GM19324 (cell line): ENCODE data around the gene MLNR.
A peak's percentile ranks its signal among the peaks of the same experiment; 100 is the strongest.

Source experiments
- ATAC-seq: cut with Tn5 transposase; IDR thresholded peaks from one replicate; pipeline ENCODE4 v1.9.1; 2021; ENCODE audit warnings: mild to moderate bottlenecking, moderate library complexity; ENCODE audit not compliant: unreplicated experiment, low FRiP score

The MLNR gene

DNA sequence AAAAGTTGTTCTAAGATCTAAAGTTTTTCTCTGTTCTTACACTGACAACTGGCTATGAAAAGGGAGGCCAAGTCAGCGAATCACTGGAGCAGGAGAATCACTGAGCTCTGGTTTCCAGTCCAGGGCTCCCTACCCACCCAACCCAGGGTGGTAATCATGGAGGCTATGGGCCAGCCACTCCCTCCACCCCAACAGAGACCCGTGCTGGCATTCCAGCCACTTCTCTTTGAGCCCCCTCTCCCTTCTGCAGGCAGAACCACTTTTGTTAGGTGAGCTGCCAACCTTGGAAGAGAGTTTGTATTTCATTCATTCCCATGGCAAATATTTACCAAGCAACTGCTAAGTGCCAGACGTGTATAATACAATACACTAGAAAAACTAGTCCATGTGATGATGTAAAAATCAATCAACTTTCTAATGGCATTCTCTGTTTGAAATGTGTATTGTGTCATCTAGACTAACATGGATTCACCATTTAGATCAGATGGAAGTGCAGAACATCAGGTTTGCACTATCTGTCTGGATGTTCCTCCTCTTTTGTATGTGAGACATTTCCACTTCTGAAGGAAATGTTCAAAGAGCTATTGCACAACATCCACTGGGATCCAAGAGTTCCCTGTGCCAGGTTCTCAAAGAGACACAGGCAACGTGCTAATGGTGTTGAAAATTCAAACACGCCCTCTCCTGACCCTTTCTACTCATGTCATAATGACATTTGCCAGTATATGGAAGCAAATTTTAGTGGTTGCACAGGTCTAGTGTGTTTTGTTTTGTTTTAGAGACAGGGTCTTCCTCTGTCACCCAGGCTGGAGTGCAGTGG lies 5.3 kb downstream of the MLNR start:
- no peak for ATAC-seq

- ATAC-seq, result no peak
Measured at GRCh38 chr13:49226613-49227012, 6.5 kb downstream of the MLNR start.

- ATAC-seq, result no peak
Measured at GRCh38 chr13:49234741-49235140, 14.6 kb downstream of the MLNR start.

DNA sequence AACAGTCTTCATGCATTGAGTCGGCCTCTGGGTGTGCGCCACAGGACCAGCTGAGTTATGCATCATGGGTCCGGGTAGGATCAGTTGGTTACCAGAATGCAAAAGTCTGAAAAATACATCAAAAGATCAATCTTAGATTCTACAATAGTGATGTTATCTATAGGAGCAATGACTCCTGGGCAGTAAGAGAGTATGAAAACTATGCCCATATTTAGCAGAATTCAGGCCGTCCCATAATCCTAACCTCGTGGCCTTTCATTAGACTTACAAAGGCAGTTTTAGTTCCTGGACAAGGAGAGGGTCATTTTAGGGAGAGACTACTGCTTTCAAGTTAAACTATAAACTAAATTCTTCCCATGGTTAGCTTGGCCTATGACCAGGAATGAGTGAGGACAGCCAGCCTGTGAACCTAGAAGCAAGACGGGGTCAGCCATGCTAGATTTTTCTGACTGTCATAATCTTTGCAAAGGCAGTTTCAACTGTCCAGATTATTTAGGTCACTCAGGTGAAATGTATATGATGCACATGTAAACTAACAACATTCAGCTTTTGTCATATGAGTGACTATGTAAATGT lies 15.8 kb downstream of the MLNR start:
- no peak for ATAC-seq

GRCh38 chr13:49238621-49239020 lies 18.5 kb downstream of the MLNR start:
- no peak for ATAC-seq

DNA sequence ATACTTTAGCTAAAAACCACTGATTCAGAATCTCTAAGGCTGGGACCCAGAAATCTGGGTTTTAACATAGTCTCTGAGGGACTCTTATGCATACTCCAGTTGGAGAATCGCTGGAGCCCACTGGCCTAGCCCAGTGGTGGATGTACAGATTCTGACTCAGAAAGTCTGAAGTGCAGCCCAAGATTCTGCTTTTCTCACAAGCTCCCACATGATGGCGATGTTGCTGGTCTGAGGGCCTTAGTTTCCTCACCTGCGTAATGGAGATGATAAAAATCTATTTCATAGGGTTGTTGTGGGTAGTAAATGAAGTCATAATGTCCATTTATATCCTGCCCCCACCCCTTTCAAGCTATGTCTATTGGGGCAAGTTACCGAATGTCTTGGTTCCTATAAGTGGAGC lies 19.9 kb downstream of the MLNR start:
- no peak for ATAC-seq

GRCh38 chr13:49241296-49241695 lies 21.2 kb downstream of the MLNR start:
- ATAC-seq, result no peak

DNA sequence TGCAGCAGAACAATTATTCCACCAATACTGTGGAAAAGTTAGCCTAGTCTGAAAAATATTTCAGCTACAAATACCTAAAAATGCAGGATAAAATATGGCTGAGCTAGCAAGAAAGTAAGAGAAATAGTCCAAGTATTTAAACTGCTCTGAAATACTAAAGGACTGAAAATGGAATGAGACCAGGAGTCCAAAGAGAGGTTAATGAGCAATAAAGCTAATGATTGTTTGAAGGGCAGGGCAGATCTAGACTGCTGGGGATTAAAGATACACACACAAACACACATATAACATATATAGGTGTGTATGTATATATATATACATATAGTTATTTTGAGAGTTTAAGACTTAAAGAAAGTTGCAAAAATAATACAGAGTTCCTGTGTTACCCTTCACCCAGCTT lies 25.0 kb downstream of the MLNR start:
- no peak for ATAC-seq

DNA sequence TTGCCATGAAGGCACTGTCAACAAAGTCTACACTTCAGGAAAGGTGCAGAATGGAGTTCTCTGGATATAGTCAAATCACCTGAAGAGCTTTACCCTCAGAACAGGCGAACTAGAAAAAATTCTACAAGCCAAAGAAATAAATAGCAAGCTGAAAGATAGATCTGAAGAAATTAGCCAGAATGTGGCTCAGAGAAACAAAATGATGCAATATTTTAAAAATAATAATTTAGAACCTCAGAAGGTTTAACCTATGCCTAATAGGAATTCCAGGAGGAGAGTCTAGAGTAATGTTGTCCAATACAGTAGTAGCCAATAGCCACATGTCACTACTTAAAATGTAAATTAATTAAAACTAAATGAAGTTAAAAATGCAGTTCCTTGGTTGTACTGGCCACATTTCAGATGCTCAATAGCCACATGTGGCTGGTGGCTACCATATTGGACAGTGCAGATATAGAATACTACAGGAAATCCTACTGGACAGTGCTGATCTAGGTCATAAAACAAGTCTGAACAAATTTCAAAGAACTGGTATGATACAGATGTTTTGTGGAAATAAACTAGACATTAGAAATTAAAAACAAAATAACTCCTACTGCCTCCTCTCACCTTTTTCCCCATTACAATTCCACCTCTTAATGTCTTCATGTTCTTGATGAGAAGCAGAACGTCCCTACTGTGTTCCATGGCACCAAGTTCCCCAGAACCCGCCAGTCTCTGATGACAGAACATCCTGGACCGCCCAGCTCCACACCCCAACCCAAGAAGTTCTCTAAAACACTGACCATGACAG lies 26.9 kb downstream of the MLNR start:
- ATAC-seq, result peak; percentile 36

DNA sequence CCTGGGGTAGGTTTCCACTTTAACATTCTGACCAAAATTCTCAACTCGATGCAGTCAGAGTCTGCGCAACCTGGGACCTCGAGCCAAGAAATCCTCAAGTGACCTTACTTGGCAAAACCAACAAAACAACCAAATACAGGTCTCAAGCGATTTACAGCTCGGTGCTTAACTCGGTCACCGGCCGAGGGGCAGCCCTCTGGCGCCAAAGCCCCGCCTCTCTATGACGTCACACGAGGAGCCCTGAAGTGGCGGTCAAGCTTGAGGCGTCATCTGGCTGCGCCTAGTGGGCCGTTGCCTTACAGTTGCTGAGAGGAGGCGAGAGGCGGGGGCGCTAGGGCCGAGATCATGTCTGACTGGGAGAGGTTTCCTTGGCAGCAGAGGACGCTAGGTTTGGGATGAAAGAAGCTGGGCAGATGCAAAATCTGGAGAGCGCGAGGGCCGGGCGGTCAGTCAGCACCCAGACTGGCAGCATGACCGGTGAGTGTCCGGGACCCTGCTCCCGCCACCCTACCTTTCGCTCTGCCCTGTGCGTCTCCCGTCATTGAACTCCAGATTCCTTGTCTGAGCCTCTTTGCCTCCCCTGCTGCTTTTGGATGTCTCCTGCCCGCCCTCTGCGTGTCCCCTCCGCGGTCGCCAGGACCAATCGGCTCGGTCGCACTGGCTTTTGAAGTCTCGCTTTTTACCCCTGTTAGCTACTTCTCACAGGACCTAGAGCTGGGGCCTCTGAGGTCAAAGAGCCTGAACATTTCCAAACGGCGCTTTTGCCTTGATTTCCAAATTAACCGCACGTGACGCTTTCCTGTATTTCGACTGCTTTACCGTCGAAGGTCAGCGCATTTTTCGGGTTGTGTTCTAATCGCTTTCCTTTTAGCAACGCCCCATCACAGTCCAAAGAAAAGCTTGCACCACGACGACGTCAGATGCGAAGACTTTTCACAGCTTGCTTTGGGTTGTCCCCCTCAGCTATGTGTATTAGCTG lies 27.8 kb downstream of the MLNR start, which contains the start of gene CDADC1:
CDADC1 (plus strand) TSS at position 283 of the 979 bp plus-strand sequence; CDS start at position 396, 113 bp downstream.
- peak; percentile 95 for ATAC-seq

GRCh38 chr13:49248622-49249002 lies 28.5 kb downstream of the MLNR start:
- ATAC-seq, result no peak

DNA sequence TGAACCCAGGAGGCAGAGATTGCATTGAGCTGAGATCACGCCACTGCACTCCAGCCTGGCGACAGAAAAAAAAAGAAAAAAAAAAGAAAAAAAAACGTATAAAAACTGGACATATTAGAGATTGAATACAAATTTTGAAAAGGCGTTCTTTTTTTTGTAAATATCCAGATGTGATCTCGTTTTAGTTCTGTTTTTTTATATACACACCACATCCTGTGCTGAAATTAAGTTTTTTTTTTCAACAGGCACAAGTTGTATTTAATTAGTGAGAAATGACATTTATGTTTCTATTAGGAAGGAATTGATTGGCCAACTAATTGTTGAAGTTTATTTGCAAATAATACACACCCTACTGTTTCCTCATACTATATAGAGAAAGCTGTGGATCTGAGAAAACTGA lies 31.2 kb downstream of the MLNR start:
- ATAC-seq, result no peak

GRCh38 chr13:49253310-49253709 lies 33.2 kb downstream of the MLNR start:
- no peak for ATAC-seq

GRCh38 chr13:49254007-49254406 lies 33.9 kb downstream of the MLNR start:
- no peak for ATAC-seq

DNA sequence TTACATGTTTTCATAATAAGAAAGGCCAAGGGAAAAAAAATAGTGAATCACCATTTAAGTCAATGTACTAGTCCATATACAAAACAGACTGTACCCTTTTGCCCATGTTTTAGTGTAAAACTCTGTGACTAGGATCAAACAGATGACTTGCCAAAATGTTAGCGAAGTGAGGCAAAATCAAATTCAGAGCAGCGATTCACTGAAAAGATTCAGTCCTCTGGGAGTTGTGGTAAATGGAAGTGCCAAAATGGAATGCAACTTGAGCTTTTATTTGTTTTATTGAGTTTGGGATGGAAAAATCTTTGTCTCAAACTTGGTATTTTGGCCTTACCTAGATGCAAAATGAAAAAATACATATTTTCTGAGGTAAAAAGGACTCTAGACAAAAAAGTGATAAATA lies 36.7 kb downstream of the MLNR start:
- no peak for ATAC-seq

- ATAC-seq, result no peak
Measured at GRCh38 chr13:49258089-49258796, 38.1 kb downstream of the MLNR start.

DNA sequence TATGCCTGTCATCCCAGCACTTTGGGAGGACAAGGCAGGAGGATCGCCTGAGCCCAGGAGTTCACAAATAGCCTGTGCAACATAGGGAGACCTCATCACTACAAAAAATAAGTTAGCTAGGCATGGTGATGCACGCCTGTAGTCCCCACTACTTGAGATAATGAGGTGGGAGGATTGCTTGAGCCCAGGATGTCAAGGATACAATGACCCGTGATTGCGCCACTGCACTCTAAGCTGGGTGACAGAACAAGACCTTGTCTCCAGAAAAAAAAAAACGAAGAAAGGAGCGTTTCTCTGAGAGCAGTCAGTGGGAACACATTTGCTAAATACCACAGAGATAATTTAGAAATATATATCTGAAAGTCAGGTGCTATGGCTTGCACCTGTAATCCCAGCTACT lies 39.4 kb downstream of the MLNR start:
- ATAC-seq, result no peak

- ATAC-seq, result no peak
Measured at GRCh38 chr13:49262634-49263033, 42.5 kb downstream of the MLNR start.

GRCh38 chr13:49265822-49266221 lies 45.7 kb downstream of the MLNR start:
- no peak for ATAC-seq

- no peak for ATAC-seq
Measured at GRCh38 chr13:49271264-49271663, 51.1 kb downstream of the MLNR start.
